Activated CD4-positive, alpha-beta T cell treated with anti-CD3 and anti-CD28 coated beads, Interleukin-2, amount 50 U/mL, for 16 hours (primary cell): ENCODE results near the gene EIF4G3.
"Not testable (repeated sequence)": the region's sequence is repeated elsewhere in the genome, so short reads cannot be mapped to it uniquely, and the experiment has no call there.

Experiments used
- DNase-seq: peaks from one replicate; pipeline ENCODE4 v3.0.0-alpha.2; 2020

EIF4G3 gene

GRCh38 chr1:20931930-20932436, 244.7 kb downstream of the EIF4G3 start:
- DNase-seq: peak; percentile 74

GRCh38 chr1:20930427-20930826, 246.3 kb downstream of the EIF4G3 start:
- no peak for DNase-seq

- no peak for DNase-seq
Measured at GRCh38 chr1:20928146-20928545, 248.6 kb downstream of the EIF4G3 start.

GRCh38 chr1:20921285-20921684, 255.4 kb downstream of the EIF4G3 start:
- no peak for DNase-seq

GRCh38 chr1:20913242-20913641, 263.5 kb downstream of the EIF4G3 start:
- no peak for DNase-seq

GRCh38 chr1:20907526-20907925, 269.2 kb downstream of the EIF4G3 start:
- DNase-seq: not testable (repeated sequence)

- DNase-seq: peak; percentile 12
Measured at GRCh38 chr1:20903437-20903836, 273.3 kb downstream of the EIF4G3 start.

GRCh38 chr1:20900056-20900455, 276.6 kb downstream of the EIF4G3 start:
- DNase-seq: no peak

GRCh38 chr1:20899154-20899972, 277.3 kb downstream of the EIF4G3 start:
- DNase-seq: no peak

GRCh38 chr1:20896826-20897225, 279.9 kb downstream of the EIF4G3 start:
- no peak for DNase-seq

GRCh38 chr1:20893931-20894330, 282.8 kb downstream of the EIF4G3 start:
- DNase-seq: no peak

- no peak for DNase-seq
Measured at GRCh38 chr1:20891091-20891490, 285.6 kb downstream of the EIF4G3 start.

- no peak for DNase-seq
Measured at GRCh38 chr1:20887246-20887645, 289.5 kb downstream of the EIF4G3 start.

- DNase-seq: no peak
Measured at GRCh38 chr1:20885121-20885520, 291.6 kb downstream of the EIF4G3 start.

- no peak for DNase-seq
Measured at GRCh38 chr1:20884513-20884912, 292.2 kb downstream of the EIF4G3 start.

- DNase-seq: no peak
Measured at GRCh38 chr1:20883766-20884165, 292.9 kb downstream of the EIF4G3 start.

- DNase-seq: no peak
Measured at GRCh38 chr1:20882837-20883236, 293.9 kb downstream of the EIF4G3 start.

GRCh38 chr1:20878799-20879198, 297.9 kb downstream of the EIF4G3 start:
- DNase-seq: no peak

- DNase-seq: no peak
Measured at GRCh38 chr1:20875198-20875973, 301.3 kb downstream of the EIF4G3 start.

- DNase-seq: no peak
Measured at GRCh38 chr1:20873311-20873710, 303.4 kb downstream of the EIF4G3 start.

- no peak for DNase-seq
Measured at GRCh38 chr1:20871419-20871818, 305.3 kb downstream of the EIF4G3 start.

- DNase-seq: no peak
Measured at GRCh38 chr1:20870718-20871117, 306.0 kb downstream of the EIF4G3 start.

GRCh38 chr1:20868263-20868662, 308.4 kb downstream of the EIF4G3 start:
- DNase-seq: no peak

GRCh38 chr1:20867847-20868246, 308.9 kb downstream of the EIF4G3 start:
- no peak for DNase-seq
